Hepatocyte (in vitro differentiated cells): Measurements from ENCODE around the gene SIL1.

Experiments used
- EZH2 ChIP-seq: fragments of 200-600 bp; sonication (generic); IDR thresholded peaks from 2 replicates; pipeline ENCODE4 v1.6.1; 2016; ENCODE audit warnings: antibody characterized with exemption, mild to moderate bottlenecking, borderline replicate concordance
- EZH2phosphoT487 ChIP-seq: fragments of 200-600 bp; sonication (generic); IDR thresholded peaks from one replicate; pipeline ENCODE4 v1.6.1; 2018; ENCODE audit warnings: antibody characterized with exemption, mild to moderate bottlenecking, low read depth, moderate library complexity; ENCODE audit not compliant: unreplicated experiment, severe bottlenecking

DNA sequence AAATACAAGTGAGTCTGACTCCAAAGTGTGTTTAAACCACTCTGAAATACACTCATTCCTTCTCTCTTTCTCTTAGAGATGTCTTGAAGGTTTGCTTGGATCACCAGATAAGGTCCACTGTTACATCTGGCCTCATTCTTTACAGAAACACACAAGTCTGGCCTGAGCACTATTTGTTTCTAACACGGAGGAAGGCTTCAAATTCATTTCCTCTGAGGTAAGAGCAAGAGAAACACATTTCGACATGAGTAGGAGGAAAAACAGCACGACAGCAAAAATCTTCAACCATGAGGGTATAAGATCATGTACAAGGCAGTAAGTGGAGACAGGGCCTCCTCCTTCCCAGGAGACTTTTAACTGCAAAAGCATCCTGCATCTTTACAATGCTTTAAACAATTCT lies 8.0 kb downstream of the SIL1 start:
- no peak for TF ChIP-seq EZH2
- TF ChIP-seq EZH2phosphoT487, result no peak
